Endometrium (tissue), 2 donors: ENCODE data around the gene THYN1.

Experiments
- FAIRE-seq: peaks from 2 replicates; lab custom pipeline; 2012; peaks lifted over from hg19 to GRCh38; lab: Jason Lieb, UNC
- donor health status: control.
- donor health status: control.

Gene THYN1

DNA sequence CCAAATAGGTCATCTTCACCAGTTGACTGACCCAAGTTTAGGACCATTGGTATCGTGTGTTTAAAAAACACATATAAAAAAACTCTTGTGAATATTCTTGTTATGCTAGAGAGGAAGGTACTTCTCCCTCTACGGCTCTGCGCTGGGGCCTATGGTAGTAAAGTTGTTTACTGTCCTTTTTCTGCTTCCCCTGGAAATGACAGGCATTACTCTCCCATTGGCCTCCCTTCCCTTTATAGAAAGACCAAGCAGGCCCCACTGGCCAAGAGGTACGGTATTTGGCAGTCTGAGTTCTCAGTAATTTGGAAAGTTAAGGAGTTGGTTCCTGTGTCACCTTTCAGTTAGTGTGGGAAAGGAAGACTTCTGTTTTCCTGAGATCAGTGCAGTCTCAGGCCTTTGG lies 6.5 kb downstream of the THYN1 start:
- FAIRE-seq: no peak

DNA sequence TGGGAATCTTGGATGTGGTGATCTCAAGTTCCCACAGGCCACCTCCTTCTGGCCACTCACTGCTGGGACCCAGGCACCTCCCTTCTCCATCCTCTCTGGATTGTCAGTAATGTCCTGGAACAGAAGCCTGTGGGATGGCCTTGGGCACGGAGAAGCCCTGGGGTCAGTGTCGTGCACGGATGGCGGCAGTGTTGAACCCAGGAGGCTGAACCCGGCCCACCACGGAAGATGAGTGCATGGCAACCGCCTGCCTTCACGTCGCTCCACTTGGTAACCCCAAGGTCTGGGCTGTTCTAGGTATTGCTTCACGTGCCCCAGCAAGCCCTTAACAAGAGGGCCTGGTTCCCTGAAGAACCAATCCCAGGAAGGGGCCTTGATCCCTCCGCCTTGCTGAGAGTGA lies 7.1 kb downstream of the THYN1 start:
- FAIRE-seq: no peak

DNA sequence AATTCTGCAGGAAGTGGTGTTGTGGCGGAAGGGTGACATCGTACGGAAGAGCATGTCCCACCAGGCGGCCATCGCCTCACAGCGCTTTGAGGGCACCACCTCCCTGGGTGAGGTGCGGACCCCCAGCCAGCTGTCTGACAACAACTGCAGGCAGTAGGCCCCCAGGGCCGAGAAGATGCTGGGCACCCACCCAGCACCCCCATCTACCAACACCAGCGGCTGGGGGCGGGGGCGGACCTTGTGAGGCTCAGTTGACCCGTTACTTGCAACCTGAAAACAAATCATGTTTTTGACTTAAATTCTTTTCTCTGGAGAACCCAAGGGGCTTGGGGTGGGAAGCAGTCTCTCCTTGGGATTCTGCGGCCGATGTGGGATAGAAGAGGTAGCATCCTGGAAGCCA lies 7.7 kb downstream of the THYN1 start:
- FAIRE-seq: no peak

DNA sequence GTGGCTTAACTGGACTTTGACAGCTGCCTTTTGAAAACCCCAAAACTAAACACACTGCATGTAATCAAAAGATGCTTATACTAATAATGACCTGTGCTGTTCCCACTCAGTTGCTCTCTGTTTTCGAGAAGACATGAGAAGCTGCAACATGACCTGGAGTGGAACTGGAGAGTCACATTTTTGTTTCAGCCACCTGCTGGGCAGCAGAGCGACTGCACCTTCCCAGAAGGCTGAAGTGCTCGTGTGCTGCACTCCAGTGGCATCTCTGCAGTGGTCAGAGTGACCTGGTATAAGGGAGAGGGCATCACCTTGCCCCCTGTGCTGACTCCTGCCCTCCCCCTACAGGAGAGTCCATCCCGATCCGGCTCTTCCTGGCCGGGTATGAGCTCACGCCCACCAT lies 8.6 kb downstream of the THYN1 start:
- FAIRE-seq: no peak

DNA sequence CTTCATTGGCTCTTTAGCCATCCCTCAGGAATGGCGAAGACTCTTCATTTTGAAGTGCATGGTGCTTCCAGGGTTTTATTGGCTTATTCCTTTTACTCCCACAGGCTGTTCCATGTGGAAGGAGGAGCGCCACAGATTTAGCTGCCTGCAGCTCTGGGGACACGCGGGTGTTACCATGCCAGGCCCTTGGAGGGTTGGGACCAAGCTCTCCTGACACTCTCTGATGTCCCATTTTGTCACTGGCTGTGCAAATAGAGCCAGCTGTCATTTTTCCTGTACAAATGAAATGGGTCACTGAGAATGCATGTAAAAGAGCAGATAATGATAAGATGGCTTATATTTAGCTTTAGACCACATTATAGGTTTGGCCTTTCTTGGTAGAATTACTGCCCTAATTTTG lies 9.2 kb downstream of the THYN1 start:
- FAIRE-seq: no peak

DNA sequence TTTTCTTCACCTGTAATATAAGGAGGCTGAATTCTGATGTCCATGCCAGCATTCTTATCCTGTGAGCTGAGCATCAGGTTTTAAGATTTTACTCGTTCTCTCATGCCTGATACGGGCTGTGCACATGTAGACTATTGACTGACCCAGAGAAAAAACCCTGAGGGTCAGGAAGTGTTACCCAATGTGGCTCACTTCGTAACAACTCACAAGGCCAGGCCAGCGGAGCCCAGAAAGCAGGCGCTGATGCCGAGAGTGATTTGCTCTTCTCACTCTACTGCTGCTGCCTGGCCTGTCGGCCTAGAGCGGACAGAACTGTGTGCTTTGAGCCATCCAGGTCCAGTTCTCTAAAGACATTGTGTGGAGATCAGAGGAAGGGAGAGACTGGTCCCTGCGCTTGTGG lies 10.8 kb downstream of the THYN1 start:
- FAIRE-seq: no peak

DNA sequence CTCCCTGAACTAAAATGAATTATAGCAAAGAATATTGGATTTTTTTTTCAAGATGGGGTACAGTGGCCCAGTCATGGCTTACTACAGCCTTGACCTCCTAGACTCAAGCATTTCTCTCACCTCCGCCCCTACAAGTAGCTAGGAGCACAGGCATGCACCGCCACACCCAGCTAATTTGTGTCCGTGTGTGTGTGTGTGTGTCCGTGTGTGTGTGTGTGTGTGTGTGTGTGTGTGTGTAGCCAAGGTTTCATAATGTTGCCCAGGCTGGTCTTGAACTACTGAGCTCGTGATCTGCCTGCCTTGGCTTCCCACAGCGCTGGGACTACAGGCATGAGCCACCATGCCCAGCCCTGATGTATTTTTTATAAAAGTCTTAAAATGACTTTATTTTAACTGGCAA lies 12.6 kb downstream of the THYN1 start:
- FAIRE-seq: no peak

DNA sequence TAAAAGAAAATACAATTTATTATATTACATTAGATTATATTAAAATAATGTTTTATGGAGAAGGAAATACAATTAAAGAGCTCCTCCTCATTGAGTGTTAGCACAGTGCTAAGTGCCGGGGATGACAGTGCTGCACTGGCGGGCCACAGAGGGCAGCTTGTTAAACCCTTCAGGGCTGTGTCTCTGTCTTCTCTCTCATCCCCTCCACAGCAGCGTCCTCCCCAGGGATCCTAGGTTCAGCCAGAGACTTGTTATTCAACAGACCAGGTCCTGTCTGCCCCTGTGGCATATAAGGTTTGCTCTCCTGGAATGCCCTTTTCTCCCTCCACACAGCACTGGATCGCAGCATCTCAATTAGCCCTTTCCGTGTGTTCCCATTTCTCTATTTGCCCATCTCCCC lies 14.2 kb downstream of the THYN1 start:
- FAIRE-seq: no peak

DNA sequence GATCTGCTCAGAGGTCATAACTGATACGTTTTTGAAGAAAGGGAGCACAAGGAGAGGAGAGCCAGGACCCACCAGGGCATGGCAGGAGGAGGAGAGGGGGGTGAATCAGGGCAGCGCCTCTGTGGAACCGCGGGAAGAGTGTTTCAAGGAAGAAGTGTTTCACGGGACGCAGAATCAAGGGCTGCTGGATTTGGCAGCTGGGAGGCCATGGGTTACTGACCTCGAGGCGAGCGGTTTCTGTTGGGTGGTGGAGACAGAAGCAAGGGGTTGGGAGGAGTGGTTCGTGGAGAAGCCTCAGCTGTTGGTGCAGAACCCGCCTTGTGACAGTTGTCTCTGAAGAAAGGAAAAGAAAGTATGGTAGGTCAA lies 15.6 kb downstream of the THYN1 start:
- no peak for FAIRE-seq

DNA sequence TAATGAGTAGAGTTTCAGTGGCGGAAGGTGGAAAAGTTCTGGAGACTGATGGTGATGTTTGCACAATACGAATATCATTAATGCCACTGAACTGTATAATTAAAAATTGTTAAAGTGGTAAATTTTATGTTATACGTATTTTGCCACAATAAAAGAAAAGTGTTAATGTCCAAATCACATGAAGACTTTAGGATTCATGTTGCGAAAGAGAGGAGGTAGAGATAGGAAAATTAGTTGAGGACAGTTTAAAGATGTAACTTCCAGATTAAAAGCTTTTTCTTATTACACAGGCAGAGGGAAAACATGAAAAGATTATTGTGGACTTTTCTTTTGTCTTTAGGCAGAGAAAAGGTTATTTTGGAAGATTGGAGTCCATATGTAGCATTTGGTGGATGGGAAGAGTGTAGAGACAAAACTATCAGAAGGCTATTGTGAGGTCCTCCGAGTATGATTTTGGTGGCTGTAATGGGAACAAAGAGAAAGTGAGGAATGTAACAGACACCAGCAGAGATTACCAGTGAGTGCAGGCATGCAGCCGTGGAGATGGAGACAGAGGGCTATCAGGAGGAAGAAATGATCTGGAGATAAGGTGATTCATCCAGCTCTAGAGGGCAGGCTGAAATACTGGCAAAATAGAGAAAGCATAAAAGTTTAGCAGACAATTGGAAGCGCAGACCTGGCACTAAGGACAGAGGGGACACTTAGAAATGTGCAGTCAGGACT lies 16.2 kb downstream of the THYN1 start:
- FAIRE-seq: no peak

DNA sequence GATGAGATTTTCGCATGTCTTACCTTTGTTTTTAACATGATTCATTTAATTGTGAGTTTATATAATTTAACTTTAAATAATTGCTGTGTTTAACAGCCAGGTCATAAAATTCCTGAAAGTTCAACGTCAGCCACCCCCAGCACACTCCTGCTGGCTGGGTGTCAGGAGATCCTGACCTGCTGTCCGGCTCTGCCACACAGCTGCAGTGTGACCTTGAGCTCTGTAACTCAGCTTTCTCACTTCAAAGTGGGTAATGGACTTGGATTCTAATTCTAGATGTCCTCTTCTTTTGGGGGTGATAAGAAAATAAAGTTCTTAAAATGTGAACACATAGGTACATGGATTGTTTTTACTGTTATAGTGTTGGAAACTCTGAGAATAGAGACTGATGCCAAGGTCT lies 17.8 kb downstream of the THYN1 start:
- no peak for FAIRE-seq

DNA sequence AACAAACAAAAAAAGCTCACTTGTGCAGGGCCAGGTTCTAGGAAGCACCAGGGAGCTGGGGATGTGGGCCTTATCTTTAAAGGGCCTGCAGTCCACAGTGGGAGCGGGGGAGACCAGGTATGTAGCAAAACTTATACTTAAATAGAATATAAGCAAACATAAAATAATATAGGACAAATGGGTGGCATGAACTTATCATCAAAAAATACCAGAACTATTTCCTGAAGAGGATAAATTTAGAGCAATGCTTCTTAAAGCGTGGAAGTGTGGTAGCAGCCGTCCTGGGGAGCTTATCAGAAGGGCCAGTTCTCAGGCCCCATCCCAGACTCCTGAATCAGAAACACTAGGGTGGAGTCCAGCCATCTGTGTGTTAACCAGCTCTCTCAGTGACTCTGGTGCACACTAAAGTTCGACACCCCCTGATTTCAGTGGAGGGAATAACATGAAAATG lies 19.4 kb downstream of the THYN1 start:
- no peak for FAIRE-seq

DNA sequence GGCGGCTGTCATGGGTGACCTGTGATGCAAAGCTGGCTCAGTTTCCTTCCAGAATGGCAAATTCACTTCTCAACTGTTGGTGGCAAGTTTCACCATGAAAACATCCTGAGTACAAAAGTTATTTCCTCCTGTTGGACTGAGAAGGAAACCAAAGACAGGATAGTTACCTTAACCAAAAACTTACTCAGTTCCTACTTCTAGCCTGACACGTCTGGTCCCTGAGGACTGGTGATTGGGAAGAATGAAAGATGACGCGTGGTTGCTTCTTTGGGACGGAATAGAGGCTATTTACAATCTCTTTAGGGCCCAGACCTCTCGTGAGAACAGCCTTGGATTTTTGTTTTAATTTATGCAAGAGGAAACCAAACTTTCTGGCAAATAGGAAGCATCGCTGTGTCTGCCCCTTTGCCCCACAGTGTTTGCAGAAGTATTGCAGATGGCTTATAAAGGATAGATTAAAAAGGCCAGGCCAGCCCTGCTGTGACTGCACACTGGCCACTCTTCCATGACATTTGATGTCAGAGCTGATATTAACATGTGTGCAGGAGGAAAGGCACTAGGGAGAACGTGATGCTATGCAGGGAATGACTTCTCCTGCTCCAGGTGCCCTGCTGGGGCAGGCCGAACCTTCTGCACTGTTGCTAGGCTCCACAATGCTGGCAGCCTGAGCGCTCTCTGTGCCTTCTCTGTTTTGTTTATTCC lies 21.0 kb downstream of the THYN1 start:
- FAIRE-seq: no peak

DNA sequence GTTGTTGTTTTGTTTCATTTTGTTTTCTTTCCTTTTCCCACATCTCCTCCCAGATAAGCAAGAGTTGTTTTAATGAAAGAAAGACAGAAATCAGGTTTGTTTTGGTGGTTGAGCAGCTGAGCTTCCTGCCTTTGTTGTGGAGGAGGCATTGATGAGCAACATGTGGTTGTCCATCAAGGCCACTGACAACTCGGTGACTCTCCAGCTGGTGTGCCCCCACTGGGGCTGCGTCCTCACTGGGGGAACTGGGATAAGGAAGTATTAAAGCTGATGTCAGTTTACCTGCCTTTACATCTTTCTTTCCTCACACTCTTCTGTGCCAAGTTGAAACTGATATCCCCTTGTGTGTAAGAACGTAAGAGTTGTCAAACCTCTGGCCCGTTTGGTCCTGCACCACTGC lies 22.8 kb downstream of the THYN1 start:
- FAIRE-seq: no peak

DNA sequence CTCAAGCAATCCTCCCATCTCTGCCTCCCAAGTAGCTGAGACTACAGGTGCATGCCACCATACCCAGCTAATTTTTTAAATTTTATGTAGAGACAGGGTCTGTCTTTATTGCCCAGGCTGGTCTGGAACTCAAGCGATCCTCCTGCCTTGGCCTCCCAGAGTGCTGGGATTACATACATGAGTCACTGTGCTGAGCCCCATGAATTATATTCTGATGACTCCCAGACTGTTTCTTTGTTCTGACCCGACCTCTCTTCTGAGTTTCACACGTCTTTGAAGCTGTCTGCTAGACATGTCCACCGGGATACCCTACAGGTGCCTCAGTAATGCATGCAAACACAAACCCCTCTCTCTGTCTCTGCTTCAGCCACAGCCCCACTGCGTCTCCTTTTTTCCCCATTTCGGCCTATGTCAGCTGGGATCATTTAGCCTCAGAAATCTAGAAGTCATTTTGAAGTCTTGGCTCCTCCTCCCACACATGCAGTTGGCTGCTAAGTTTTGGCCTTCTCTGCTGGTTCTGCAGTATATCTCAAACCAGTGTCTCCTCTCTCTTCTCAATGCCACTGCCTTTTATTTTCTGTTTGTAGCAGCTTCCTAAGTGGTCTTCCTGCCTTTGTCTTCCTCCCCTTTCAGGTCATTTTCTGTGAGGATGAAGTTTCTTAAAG lies 23.9 kb downstream of the THYN1 start:
- no peak for FAIRE-seq

DNA sequence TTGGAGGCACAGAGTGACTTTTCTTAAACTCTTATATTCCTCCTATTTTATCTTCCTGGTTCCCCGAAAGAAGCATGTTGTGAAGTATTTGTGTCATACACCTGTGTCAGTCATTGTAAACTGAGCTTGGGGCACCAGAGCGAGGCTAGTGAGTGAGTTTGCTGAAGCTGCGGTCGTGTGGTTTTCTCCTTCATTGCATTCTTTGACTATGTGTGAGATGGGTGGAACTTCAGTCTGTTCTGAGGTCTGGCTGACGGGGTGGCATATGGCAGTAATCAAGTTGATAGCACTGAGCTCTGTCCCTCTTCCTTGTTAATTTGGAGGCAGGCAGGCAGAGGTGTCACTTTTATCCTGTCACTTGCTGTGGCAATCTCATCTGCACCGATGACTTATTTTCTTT lies 24.5 kb downstream of the THYN1 start:
- FAIRE-seq: no peak

DNA sequence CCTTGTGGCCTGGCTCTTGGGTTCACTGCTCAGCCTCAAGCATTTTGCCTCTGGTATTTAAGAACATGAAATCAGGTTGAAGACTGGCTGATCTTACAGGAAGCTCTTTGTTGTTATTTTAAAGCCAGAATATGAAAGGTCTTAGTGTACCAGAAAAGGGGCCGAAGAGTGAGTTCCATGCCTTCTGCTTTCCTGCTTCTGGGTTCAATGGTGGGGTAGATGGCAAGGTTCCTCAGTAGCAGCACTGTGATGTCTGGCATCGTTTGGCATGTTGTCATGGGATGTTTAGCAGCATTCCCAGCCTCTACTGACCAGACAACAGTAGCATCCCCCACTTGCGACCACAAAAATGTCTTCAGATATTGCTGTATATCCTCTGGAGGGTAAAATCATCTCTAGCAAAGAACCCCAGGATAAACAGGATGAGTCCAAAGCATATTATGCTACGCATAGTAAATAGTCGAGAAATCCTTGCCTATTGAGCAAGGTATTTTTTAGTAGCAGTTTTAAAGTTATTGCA lies 26.3 kb downstream of the THYN1 start:
- FAIRE-seq: no peak

DNA sequence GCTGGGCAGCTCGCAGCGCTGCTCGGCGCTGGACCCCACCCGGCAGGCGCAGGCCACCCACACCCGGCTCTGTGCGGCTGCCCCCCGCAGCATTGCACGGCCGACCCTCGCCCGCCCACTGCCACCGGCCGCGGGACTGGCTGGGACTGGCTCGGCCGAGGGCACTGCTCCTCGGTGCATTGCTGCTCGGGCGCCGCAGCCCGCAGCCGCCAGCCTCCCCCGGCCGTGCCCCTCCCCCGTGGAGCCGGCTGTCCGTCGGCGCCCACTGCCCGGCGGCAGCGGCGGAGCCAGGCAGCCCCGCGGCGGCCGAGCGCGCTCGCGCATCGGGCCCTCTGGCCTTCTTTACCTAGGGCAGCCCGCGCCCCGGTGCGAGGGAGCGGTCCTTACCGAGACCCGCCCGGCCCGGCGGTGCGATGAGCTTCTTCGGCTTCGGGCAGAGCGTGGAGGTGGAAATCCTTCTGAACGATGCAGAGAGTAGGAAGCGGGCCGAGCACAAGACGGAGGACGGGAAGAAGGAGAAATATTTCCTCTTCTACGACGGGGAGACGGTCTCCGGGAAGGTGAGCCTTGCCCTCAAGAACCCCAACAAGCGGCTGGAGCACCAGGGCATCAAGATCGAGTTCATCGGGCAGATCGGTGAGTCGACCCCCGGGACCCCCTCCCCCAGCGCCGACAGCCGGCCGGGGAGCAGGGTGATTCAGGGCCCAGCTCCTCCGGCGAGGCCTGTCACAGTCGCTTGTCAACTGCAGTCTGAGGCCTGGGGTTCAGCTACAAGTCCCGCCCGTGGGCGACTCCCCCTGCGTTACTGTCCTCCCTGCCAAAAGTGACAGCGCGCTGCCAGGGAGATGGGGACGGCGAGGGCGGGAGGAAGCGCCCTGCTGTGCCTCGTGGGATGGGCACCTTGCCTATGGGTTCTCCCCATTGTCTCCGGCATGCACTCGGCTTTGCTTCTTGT lies 28.2 kb downstream of the THYN1 start:
- no peak for FAIRE-seq

DNA sequence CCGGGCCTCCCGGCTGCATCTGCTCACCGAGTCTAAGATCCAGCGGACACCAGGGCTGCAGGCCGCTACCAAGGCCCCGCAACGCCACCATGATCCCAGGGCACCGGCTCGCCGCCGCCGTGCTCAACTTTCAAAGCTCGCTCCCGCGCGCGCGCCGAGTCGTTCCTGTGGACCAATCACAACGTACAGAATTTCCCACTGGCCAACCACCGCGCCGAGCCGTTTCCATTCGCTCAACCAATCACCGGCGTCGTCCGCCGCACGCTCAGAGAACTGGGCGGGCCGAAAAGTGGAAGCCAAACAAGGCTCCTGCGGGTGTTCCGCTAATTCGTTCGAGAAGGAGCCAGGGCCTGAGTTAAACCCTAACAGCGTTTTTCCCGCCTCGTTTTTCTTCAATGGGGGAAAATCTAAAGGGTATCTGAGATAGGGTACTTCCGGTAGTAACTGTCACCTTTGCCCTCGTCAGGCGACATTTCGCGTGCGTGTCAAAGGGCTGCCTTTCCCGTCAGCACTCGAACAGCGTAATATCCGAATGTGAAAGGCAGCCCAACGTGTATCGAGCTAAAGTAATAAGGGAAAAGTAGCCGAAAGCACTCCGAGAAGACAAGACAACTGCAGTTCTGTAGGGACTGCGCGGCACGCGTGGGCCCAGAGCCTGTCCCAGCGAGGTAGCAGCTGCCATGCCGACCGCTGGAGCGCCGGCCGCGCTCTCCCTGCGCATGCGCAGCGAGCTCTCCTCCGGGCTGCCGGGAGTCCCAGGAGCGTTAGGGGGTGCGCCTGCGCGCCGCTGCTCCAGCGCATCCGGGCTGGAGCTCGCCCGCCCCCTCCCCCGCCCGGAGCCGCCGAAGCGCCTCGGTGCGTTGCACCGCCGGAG lies 29.1 kb downstream of the THYN1 start, which contains the start of the genes NCAPD3 and VPS26B:
Gene NCAPD3 (minus strand): TSS at position 132 of the 874 bp plus-strand sequence. CDS start 41 bp downstream, at position 91.
Gene VPS26B (plus strand): TSS at position 836 of the 874 bp plus-strand sequence. CDS start 452 bp downstream, outside the sequence.
- FAIRE-seq: peak; percentile 86

DNA sequence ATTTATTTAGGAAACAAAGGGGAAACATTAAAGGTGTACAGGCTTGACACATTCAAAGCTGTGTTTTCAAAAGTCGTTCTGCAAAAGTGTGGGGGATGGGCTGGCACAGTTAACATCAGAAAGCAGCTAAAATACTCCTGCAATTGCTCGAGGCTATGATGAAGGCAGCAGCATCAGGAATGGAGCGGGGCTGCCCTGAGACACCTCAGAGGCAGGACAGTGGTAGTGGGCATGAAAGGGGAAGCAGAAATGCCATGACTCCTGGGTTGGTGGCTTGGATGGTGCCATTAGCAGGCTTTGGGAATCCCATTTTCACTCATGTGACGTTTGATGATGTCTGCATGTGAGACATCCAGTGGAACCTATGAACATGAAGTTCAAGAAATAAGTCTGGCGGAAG lies 30.0 kb downstream of the THYN1 start:
- FAIRE-seq: no peak

DNA sequence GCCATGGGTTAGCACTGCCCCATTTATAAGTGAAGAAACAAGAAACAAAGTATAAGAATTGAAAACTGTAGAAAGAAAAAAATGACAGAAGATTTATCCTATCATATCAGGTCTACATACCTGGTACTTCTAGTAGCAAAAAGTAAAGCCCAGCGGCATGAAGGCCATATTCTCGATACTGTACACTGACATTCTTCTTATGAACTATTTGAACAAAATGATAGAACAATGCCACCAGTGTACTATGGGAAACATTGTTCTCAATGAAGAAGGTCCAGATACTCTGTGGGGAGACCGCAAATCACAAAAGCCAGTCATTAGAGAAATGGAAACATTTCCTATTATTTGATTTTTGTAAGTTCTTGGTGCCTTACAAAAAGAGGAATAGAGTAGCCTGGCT lies 36.3 kb downstream of the THYN1 start:
- no peak for FAIRE-seq
